ENCODE data around the gene SPOCK2. TPM values are rescaled to one million over a fixed set of nuclear protein-coding genes. Genes with fewer than 3 reads are reported as not detected.

The SPOCK2 gene
- total and polyA plus RNA-seq, 2 donors (not counting 1 experiment from before 2014, with no cell fraction given) = 0.02 to 0.33 TPM

GRCh38 chr10:72013202-72013945, 75.0 kb downstream of the SPOCK2 start:
- TF ChIP-seq CTCF (conservative IDR thresholded peaks at IDR 0.05 in 1 of 2, IDR thresholded peaks at IDR 0.05 in 1 of 2; ENCODE audit: low read depth in 1 of 2, low read length in 2 of 2) (no peak), EZH2 (IDR thresholded peaks at IDR 0.05; ENCODE audit: low read length, missing control alignments) (no peak)
- no peaks in the 10 kb centered on the region for H4K20me1 ChIP-seq (ENCODE audit: control insufficient read depth, extremely low read depth, insufficient read depth, low read length)
- no peak overlapping the region for H3K9ac ChIP-seq (ENCODE audit: insufficient read depth, low read length)
- H3K4me1 ChIP-seq (ENCODE audit: control insufficient read depth, extremely low read depth, insufficient read depth, low read length) = peaks cover 16% of the 10 kb centered on the region
- H3K9me3 ChIP-seq (ENCODE audit: control insufficient read depth, insufficient read depth, low read depth, low read length) = no peaks in the 10 kb centered on the region
- H3K27ac ChIP-seq (ENCODE audit: insufficient read depth, low read length) = no peak overlapping the region
- no peaks in the 10 kb centered on the region for H3K36me3 ChIP-seq (ENCODE audit: control insufficient read depth, insufficient read depth, low read length)
- H3K79me2 ChIP-seq (ENCODE audit: control insufficient read depth, insufficient read depth, low read length) = no peaks in the 10 kb centered on the region
- no peaks in the 10 kb centered on the region for H3K27me3 ChIP-seq (ENCODE audit: control insufficient read depth, insufficient read depth, low read length)
- no peak overlapping the region for H3K4me3 ChIP-seq (replicated peaks in 1 of 4; ENCODE audit: control extremely low read depth in 1 of 4, insufficient read depth in 1 of 4, low read depth in 3 of 4, low read length in 4 of 4)
- no peak for DNase-seq (ENCODE audit: low read depth in 2 of 2)
- H2AFZ ChIP-seq (ENCODE audit: low read length) = no peak overlapping the region
- no peak overlapping the region for H3K4me2 ChIP-seq (ENCODE audit: extremely low read depth, insufficient read depth, low read length)

DNA sequence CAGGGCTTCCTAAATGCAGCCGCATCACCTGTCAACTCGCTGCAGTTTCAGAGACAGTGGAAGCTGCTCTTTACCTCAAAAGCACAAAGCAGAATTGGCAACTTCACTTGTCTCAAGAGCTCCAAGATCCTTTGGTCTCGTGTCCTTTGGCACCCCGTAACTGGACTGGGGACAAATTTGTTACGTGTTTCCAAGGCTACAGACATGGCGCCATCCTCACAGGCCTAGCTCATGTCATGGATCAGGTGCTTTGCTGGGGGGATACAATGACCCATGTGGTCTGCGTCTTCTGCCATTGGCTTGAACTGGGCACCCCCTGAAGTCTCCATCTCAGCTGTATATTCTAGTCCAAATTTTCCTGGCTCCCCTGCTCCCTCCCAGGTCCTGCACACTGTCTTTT, 75.6 kb downstream of the SPOCK2 start:
- TF ChIP-seq EZH2 (IDR thresholded peaks at IDR 0.05; ENCODE audit: low read length, missing control alignments) (no peak), CTCF (conservative IDR thresholded peaks at IDR 0.05 in 1 of 2, IDR thresholded peaks at IDR 0.05 in 1 of 2; ENCODE audit: low read depth in 1 of 2, low read length in 2 of 2) (no peak)
- H3K27me3 ChIP-seq (ENCODE audit: control insufficient read depth, insufficient read depth, low read length) = no peaks in the 10 kb centered on the region
- no peak overlapping the region for H3K9ac ChIP-seq (ENCODE audit: insufficient read depth, low read length)
- H3K9me3 ChIP-seq (ENCODE audit: control insufficient read depth, insufficient read depth, low read depth, low read length) = no peaks in the 10 kb centered on the region
- no peaks in the 10 kb centered on the region for H3K79me2 ChIP-seq (ENCODE audit: control insufficient read depth, insufficient read depth, low read length)
- peaks cover 16% of the 10 kb centered on the region for H3K4me1 ChIP-seq (ENCODE audit: control insufficient read depth, extremely low read depth, insufficient read depth, low read length)
- no peak overlapping the region for H2AFZ ChIP-seq (ENCODE audit: low read length)
- H3K36me3 ChIP-seq (ENCODE audit: control insufficient read depth, insufficient read depth, low read length) = peaks cover 3% of the 10 kb centered on the region
- no peaks in the 10 kb centered on the region for H4K20me1 ChIP-seq (ENCODE audit: control insufficient read depth, extremely low read depth, insufficient read depth, low read length)
- no peak overlapping the region for H3K4me3 ChIP-seq (replicated peaks in 1 of 4; ENCODE audit: control extremely low read depth in 1 of 4, insufficient read depth in 1 of 4, low read depth in 3 of 4, low read length in 4 of 4)
- H3K4me2 ChIP-seq (ENCODE audit: extremely low read depth, insufficient read depth, low read length) = no peak overlapping the region
- no peak overlapping the region for H3K27ac ChIP-seq (ENCODE audit: insufficient read depth, low read length)
- no peak for DNase-seq (ENCODE audit: low read depth in 2 of 2)

DNA sequence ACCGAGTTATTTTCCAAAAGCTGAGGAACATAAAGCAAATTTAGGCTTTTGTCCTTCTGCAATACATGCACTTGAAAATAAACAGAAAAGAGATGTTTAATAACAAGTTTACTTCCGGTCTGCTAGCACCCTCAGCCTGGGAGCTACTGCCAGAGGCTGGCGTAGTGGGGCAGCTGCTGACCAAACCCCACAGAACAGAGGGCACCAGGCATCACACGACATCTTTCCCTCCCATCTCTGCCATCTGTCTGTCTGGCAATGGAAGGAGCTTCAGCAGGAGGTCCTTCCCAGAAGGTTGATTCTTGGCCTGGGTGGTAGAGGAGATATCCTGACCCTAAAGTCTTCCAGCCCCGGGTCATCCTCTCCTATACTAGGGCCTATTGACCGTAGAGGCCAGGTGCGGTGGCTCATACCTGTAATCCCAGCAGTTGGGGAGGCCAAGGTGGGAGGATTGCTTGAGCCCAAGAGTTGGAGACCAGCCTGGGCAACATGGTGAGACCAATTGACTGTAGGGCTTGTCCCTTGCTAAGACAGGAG, 76.3 kb downstream of the SPOCK2 start:
- Histone ChIP-seq H3K4me2 (ENCODE audit: extremely low read depth, insufficient read depth, low read length) (no peak overlapping the region), H3K9ac (ENCODE audit: insufficient read depth, low read length) (no peak overlapping the region), H3K9me3 (ENCODE audit: control insufficient read depth, insufficient read depth, low read depth, low read length) (no peaks in the 10 kb centered on the region), H3K27me3 (ENCODE audit: control insufficient read depth, insufficient read depth, low read length) (no peaks in the 10 kb centered on the region), H3K4me1 (ENCODE audit: control insufficient read depth, extremely low read depth, insufficient read depth, low read length) (peaks cover 16% of the 10 kb centered on the region), H3K79me2 (ENCODE audit: control insufficient read depth, insufficient read depth, low read length) (no peaks in the 10 kb centered on the region), H2AFZ (ENCODE audit: low read length) (no peak overlapping the region), H3K36me3 (ENCODE audit: control insufficient read depth, insufficient read depth, low read length) (peaks cover 9% of the 10 kb centered on the region), H3K4me3 (replicated peaks in 1 of 4; ENCODE audit: control extremely low read depth in 1 of 4, insufficient read depth in 1 of 4, low read depth in 3 of 4, low read length in 4 of 4) (no peak overlapping the region), H3K27ac (ENCODE audit: insufficient read depth, low read length) (no peak overlapping the region), H4K20me1 (ENCODE audit: control insufficient read depth, extremely low read depth, insufficient read depth, low read length) (no peaks in the 10 kb centered on the region)
- no peak for DNase-seq (ENCODE audit: low read depth in 2 of 2)
- TF ChIP-seq CTCF (conservative IDR thresholded peaks at IDR 0.05 in 1 of 2, IDR thresholded peaks at IDR 0.05 in 1 of 2; ENCODE audit: low read depth in 1 of 2, low read length in 2 of 2) (no peak), EZH2 (IDR thresholded peaks at IDR 0.05; ENCODE audit: low read length, missing control alignments) (no peak)

Measured in fibroblast of lung (primary cell).